GM12873 (cell line): ENCODE data around the gene FGA.

Experiments used
- TF ChIP-seq, protein P1 (sequence below): IDR thresholded peaks from 2 replicates; pipeline ENCODE4 v1.5.1; 2012; ENCODE audit warnings: low read depth, mild to moderate bottlenecking, moderate library complexity, low read length, control low read depth; ENCODE audit not compliant: insufficient read depth; ENCODE audit errors: missing control alignments

FGA gene

DNA sequence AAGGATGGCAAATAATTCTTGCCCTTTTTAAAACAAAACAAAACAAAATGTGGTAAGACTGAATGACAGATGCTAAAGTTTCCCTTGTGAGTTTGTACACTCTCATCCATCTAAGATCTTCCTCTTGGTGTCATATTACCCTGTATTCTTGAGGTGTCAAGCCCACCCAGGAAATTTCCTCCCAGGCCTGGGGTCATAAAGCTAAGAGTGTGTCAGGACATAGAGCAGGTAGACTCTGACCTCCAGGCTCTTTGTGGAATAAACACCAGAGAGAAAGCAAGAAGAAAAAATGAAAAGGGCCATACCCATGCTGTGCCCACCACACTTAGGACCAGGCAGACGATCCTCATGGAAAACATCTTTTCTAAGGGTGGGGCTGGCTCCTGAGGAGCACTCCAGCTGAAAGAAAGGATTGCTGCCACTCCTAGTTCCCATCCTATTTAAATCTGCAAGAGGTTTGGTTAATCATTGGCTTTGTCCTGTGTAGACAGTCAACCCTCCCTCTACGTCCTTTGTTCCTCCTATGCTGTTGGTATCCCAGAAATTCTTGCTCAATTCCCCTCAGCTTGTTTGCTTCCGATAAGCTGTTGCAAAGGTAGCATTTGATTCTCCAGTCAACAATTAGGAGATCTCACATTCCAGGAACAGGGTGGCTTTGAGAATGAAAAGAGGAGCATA lies at the start of gene FGA:
Gene FGA (minus strand): TSS at position 414 of the 678 bp plus-strand sequence. CDS start 55 bp downstream, at position 359.
- TF ChIP-seq, protein P1, sequence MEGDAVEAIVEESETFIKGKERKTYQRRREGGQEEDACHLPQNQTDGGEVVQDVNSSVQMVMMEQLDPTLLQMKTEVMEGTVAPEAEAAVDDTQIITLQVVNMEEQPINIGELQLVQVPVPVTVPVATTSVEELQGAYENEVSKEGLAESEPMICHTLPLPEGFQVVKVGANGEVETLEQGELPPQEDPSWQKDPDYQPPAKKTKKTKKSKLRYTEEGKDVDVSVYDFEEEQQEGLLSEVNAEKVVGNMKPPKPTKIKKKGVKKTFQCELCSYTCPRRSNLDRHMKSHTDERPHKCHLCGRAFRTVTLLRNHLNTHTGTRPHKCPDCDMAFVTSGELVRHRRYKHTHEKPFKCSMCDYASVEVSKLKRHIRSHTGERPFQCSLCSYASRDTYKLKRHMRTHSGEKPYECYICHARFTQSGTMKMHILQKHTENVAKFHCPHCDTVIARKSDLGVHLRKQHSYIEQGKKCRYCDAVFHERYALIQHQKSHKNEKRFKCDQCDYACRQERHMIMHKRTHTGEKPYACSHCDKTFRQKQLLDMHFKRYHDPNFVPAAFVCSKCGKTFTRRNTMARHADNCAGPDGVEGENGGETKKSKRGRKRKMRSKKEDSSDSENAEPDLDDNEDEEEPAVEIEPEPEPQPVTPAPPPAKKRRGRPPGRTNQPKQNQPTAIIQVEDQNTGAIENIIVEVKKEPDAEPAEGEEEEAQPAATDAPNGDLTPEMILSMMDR, result no peak

DNA sequence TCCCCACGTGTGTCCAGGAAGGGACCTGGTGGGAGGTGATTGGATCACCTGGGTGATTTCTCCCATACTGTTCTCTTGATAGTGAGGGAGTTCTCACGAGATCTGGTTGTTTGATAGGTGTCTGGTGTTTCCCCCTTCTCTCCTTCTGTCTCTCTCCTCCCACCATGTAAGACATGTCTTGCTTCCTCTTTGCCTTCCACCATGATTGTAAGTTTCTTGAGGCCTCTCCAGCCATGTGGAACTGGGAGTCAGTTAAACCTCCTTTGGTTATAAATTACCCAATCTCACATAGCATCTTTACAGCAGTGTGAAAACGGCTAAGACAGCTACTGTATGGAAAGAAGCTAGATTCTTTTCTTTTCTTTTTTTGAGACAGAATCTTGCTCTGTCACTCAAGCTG lies 43.5 kb upstream of the FGA start:
- TF ChIP-seq, protein P1, result no peak

DNA sequence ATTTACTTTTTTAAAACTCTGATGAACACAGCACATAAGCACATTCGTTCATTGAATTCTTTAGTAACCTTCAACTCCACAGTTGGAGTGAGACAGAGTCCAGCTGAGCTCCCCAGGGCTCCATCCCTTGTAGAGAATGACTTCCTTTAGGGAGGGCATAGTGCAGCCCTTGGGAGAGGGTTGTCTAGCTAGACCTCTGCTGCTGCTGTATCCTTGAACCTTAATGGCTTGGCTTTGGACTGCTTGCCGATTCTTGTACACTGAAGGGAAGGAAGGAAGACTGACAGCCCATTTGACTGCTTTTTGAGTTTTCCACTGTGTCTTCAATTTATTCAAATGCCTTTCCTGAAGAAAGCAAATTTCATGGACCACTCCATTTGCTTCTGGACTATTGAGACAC lies 41.3 kb upstream of the FGA start:
- TF ChIP-seq, protein P1, result no peak

DNA sequence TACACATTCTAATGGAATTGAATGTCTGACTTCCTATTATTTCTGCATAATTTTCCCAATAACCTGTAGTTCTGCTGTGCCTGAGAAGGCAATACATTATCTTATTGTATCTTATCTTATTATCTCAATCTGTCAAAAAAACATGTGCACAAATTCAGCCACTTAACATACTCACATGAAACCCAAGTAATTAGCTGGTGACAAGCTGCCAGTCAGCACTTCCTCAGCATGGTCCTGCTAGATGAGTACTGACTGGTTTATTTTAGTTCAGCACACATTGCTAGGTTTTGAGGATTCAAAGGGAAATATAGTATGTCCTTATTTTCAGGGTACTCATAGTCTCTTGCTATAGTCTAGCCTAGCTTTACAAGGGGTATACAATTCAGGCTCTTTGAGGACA lies 39.8 kb upstream of the FGA start:
- TF ChIP-seq, protein P1, result no peak

DNA sequence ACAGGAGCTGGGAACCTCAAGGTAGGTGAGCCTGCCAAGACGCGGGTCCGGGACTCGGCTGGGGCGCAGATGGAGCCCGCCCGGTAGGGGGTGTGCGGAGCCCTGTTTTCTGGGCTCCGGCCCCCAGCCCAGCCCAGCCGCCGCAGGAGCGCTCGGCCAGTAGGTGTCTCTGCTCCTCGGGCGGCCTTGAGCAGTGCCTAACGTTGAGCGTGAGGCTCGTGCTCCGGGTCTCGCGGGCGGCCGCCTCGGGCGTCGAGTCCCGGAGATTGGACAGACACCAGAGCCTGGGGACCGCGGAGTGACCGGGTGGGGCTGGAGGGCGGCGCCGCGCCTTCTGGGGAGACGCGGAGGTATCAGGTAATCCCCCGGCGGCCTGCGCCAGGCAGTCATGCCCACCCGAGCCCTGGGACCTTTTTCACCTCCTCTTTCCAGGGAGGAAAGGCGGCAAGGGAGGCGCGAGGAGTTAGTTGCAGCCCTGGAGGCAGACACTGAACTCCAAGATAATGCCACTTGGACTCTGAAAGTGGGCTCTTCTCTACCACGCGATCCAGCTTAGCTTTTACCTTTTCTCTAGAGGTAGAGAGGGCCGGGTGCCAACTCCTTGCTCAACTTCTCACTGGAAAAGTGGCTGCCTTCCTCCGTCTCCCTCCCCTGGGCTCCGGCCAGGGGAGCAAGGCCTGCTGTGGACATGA lies 36.4 kb upstream of the FGA start:
- TF ChIP-seq, protein P1, result peak; percentile 76

DNA sequence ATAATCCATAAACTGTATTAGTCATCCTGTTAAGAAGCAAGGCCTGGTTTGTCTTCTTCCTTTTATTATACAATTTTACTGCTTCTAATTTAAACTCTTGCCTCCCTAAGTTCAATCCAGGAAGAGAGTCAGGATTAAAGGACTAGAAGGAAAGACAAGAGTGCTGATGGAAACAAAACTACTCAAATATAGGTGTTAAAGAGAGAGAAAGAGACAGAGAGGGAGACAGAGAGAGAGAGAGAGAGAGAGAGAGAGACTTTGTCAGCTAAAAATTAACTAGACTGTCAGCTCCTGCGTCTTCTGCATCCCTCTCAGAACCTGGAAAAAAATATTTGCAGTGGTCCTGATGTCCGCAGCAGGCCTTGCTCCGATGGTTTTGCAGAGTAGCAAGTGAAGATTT lies 35.4 kb upstream of the FGA start:
- TF ChIP-seq, protein P1, result no peak

DNA sequence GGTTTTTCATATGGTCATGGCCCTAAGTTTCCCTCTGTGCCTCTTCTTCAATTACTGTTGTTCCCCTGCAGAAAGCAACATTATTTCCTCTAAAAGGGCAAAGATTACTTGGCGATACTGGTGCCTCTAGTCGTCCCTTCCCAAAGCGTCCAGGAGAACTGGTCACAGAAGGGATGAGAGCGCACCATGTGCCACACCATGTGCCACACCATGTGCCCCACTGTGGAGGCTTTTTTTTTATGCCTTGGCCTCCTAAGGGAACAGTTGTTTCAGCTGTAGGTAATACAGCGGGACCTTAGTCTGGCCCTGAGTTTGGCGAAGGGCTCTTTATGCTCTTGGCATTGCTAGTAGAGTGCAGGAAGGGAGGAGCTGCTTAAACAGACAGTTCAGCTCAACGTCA lies 33.5 kb upstream of the FGA start:
- TF ChIP-seq, protein P1, result no peak
